SK-N-SH (cell line): ENCODE results near the gene SERF2. TPM values are rescaled to one million over a fixed set of nuclear protein-coding genes. Genes with fewer than 3 reads are reported as not detected.

ENCODE experiments used
- CTCF ChIA-PET: fragments of 300-600, 350-600 bp; formaldehyde crosslinking; extraction: SDS; loops from one replicate; lab custom pipeline; 2021; lab: Yijun Ruan, JAX
- POLR2A ChIA-PET: fragments of 350-600 bp; sonication (Branson Sonifier 250); formaldehyde crosslinking; extraction: SDS; loops from one replicate; lab custom pipeline; 2020; ENCODE audit warnings: antibody characterized with exemption, inconsistent platforms; lab: Yijun Ruan, JAX
- DNase-seq: peaks from one replicate; pipeline ENCODE4 v3.0.0; 2012
- H2AFZ ChIP-seq: fragments of 200-600 bp; sonication (generic); 2 replicates; pipeline ENCODE4 v1.8.1; 2016; ENCODE audit warnings: antibody characterized with exemption, mild to moderate bottlenecking, low read depth
- H3F3A ChIP-seq: fragments of 200-600 bp; sonication (generic); replicated peaks from 2 replicates; pipeline ENCODE3; 2016; ENCODE audit warnings: antibody characterized with exemption, mild to moderate bottlenecking; ENCODE audit not compliant: insufficient read depth
- H3K27ac ChIP-seq, 2 experiments: fragments of 200-500 bp in 1 of 2; fragments of 200-600 bp in 1 of 2; sonication (Bioruptor generic) in 1 of 2; sonication (generic), shearing (Covaris generic) in 1 of 2; 2 replicates each; pipeline versions ENCODE4 v1.5.1 to v1.6.1; 2014 to 2016; ENCODE audit warnings: low read depth in 2 of 2, inconsistent platforms in 1 of 2, low read length in 1 of 2, mild to moderate bottlenecking in 1 of 2, mixed read lengths in 1 of 2
- H3K27me3 ChIP-seq: fragments of 200-600 bp; sonication (generic), shearing (Covaris generic); 2 replicates; pipeline ENCODE4 v1.6.1; 2016; ENCODE audit warnings: mixed run types; ENCODE audit not compliant: insufficient read depth
- H3K36me3 ChIP-seq, 2 experiments: fragments of 200-500 bp in 1 of 2; fragments of 200-600 bp in 1 of 2; sonication (Bioruptor generic) in 1 of 2; sonication (generic) in 1 of 2; replicated peaks in 1 of 2; 2 replicates each; pipeline versions ENCODE3 to v1.5.1; 2014 to 2016; ENCODE audit warnings: low read length in 1 of 2, mild to moderate bottlenecking in 1 of 2; ENCODE audit not compliant: insufficient read depth in 2 of 2, control insufficient read depth in 1 of 2
- H3K4me1 ChIP-seq, 2 experiments: fragments of 200-500 bp in 1 of 2; fragments of 200-600 bp in 1 of 2; sonication (Bioruptor generic) in 1 of 2; sonication (generic), shearing (Covaris generic) in 1 of 2; 2 replicates each; pipeline versions ENCODE4 v1.5.1 to v1.6.1; 2014 to 2016; ENCODE audit warnings: low read depth in 1 of 2, low read length in 1 of 2, mixed run types in 1 of 2; ENCODE audit not compliant: insufficient read depth in 2 of 2, control insufficient read depth in 1 of 2
- H3K4me2 ChIP-seq: fragments of 200-600 bp; sonication (generic), shearing (Covaris generic); 2 replicates; pipeline ENCODE4 v1.6.1; 2017; ENCODE audit warnings: mixed run types
- H3K4me3 ChIP-seq, 2 experiments: fragments of 200-500 bp in 1 of 2; fragments of 200-600 bp in 1 of 2; sonication (Bioruptor generic) in 1 of 2; sonication (generic), shearing (Covaris generic) in 1 of 2; 2 replicates each; pipeline versions ENCODE4 v1.5.1 to v1.8.1; 2014 to 2016; ENCODE audit warnings: low read depth in 2 of 2, inconsistent platforms in 1 of 2, low read length in 1 of 2, mild to moderate bottlenecking in 1 of 2, mixed read lengths in 1 of 2, moderate library complexity in 1 of 2
- H3K79me2 ChIP-seq: fragments of 200-600 bp; sonication (generic); 2 replicates; pipeline ENCODE4 v1.8.1; 2017; ENCODE audit warnings: mild to moderate bottlenecking; ENCODE audit not compliant: insufficient read depth
- H3K9ac ChIP-seq: fragments of 200-600 bp; sonication (generic); 2 replicates; pipeline ENCODE4 v1.6.1; 2017; ENCODE audit warnings: mixed run types
- H3K9me2 ChIP-seq: fragments of 200-600 bp; sonication (generic); 2 replicates; pipeline ENCODE4 v1.6.1; 2017; ENCODE audit warnings: mixed run types
- H3K9me3 ChIP-seq: fragments of 200-600 bp; sonication (generic); 2 replicates; pipeline ENCODE4 v1.6.1; 2017; ENCODE audit warnings: mixed run types, mild to moderate bottlenecking, moderate library complexity
- H4K20me1 ChIP-seq: fragments of 200-600 bp; sonication (generic); 2 replicates; pipeline ENCODE4 v1.6.1; 2017; ENCODE audit warnings: mild to moderate bottlenecking, mixed run types; ENCODE audit not compliant: insufficient read depth
- CTCF ChIP-seq: fragments of 200-600 bp; sonication (generic); IDR thresholded peaks from 2 replicates; pipeline ENCODE4 v1.6.1; 2017; ENCODE audit warnings: antibody characterized with exemption, mild to moderate bottlenecking, moderate library complexity
- EP300 ChIP-seq, 2 experiments: IDR thresholded peaks; 2 replicates each; pipeline versions ENCODE4 v1.4.0 to v1.6.1; 2012; ENCODE audit warnings: borderline replicate concordance in 1 of 2, low read depth in 1 of 2, low read length in 1 of 2
- FOXJ3 ChIP-seq: sonication (generic); formaldehyde crosslinking; IDR thresholded peaks from 2 replicates; pipeline ENCODE4 v1.5.1; 2020; ENCODE audit warnings: mild to moderate bottlenecking, missing genetic modification reagents
- GATA2 ChIP-seq: sonication (generic); formaldehyde crosslinking; IDR thresholded peaks from 2 replicates; pipeline ENCODE4 v1.5.0; 2020; ENCODE audit warnings: mild to moderate bottlenecking, missing genetic modification reagents
- MEF2A ChIP-seq: IDR thresholded peaks from 2 replicates; pipeline ENCODE4 v1.4.0; 2012; ENCODE audit warnings: low read depth, borderline replicate concordance
- MXI1 ChIP-seq: IDR thresholded peaks from 2 replicates; pipeline ENCODE4 v1.6.1; 2012; ENCODE audit warnings: mild to moderate bottlenecking, low read depth, low read length, improper control_type of control experiment
- RAD21 ChIP-seq: IDR thresholded peaks from 2 replicates; pipeline ENCODE4 v1.6.1; 2012; ENCODE audit warnings: mild to moderate bottlenecking, low read length
- RCOR1 ChIP-seq: fragments of 150-350 bp; IDR thresholded peaks from 2 replicates; pipeline ENCODE4 v1.6.1; 2017; ENCODE audit warnings: antibody characterized with exemption, low read length
- RFX5 ChIP-seq: IDR thresholded peaks from 2 replicates; pipeline ENCODE4 v1.6.1; 2012; ENCODE audit warnings: mild to moderate bottlenecking, improper control_type of control experiment, low read length
- SMC3 ChIP-seq: IDR thresholded peaks from 2 replicates; pipeline ENCODE4 v1.6.1; 2012; ENCODE audit warnings: low read depth, low read length, improper control_type of control experiment
- TCF12 ChIP-seq: IDR thresholded peaks from 2 replicates; pipeline ENCODE4 v1.4.0; 2012
- TEAD4 ChIP-seq: IDR thresholded peaks from 2 replicates; pipeline ENCODE4 v1.4.0; 2012; ENCODE audit warnings: mild to moderate bottlenecking, borderline replicate concordance; ENCODE audit not compliant: insufficient read depth
- USF2 ChIP-seq: fragments of 150-350 bp; IDR thresholded peaks from 2 replicates; pipeline ENCODE4 v1.6.1; 2017; ENCODE audit warnings: antibody characterized with exemption, low read length, low read depth, borderline replicate concordance
- ZBTB33 ChIP-seq: IDR thresholded peaks from 2 replicates; pipeline ENCODE4 v1.4.0; 2012; ENCODE audit warnings: low read depth, borderline replicate concordance
- WGBS: methylation state at CpG from one replicate; pipeline ENCODE4 v1.1.6; 2017; ENCODE audit warnings: low lambda C conversion rate; 5-methylcytosine and 5-hydroxymethylcytosine counted together
- polyA plus RNA-seq, 3 experiments: library from polyadenylated mRNA; depleted of rRNA; stranded (reverse); fragments of >200 nt; gene quantifications; 2 replicates each; pipeline ENCODE4 v1.2.3, GENCODE V29; 2012
- TF ChIP-seq, protein P1 (sequence below): IDR thresholded peaks from 2 replicates; pipeline ENCODE4 v1.4.0; 2012; ENCODE audit warnings: low read depth, borderline replicate concordance
- TF ChIP-seq, protein P2 (sequence below): fragments of 150-350 bp; IDR thresholded peaks from 2 replicates; pipeline ENCODE4 v1.6.1; 2016; ENCODE audit warnings: mild to moderate bottlenecking, low read depth, low read length

Gene SERF2
- polyA plus RNA-seq, 1 of the 3 experiments (the other 2 are of a cell fraction) = 1,369 TPM

DNA sequence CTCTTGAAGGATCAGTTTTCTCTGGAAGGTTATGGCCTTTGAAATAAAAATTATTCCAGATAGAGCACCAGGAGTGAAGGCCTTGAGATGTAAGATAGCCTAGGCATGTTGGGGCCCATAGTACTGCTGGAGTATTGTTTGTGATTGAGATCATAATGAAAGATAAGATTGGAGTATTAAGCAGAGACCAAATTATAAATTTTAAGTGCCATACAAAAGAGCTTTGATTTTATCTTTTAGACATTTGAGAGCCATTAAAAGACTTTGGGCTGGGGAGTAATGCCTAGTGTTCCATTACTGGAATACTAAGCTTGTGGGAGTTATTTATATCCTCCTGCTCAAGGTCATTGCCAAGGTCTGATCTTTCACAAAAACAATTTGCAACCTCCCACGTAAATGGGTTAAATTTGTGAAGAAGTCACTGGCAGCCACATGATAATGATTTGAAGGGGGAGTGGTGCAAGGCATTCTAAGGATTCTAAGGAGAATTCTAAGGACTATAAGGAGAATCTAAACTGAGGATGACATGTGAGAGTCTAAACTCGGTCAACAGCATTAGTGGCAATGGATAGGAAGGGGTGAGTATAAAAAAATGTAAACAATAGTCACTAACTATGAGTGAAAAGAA, 28.2 kb upstream of the SERF2 start:
- CTCF ChIA-PET = interaction anchor here (1.0 to 1.6 kb wide), 2 partner anchors 9 to 14 kb away, joined by 3 to 5 read pairs; partner anchors contain the start of gene ELL3
- Histone ChIP-seq H3K4me2 (no peak overlapping the region), H3K9ac (no peak overlapping the region), H3K79me2 (peaks cover 9% of the 10 kb centered on the region), H3K9me2 (no peaks in the 10 kb centered on the region), H3K4me1 (no peaks in the 10 kb centered on the region), H4K20me1 (no peaks in the 10 kb centered on the region; the same call in 1 of the 2 replicates), H3F3A (peaks cover 25% of the 10 kb centered on the region), H3K36me3 (peaks cover 59 to 87% of the 10 kb centered on the region in 2 experiments), H3K9me3 (no peaks in the 10 kb centered on the region), H3K4me3 (no peak overlapping the region), H2AFZ (no peak overlapping the region), H3K27me3 (no peaks in the 10 kb centered on the region), H3K27ac (peak overlapping the region; percentile 54 to 72)
- DNase-seq = peak; percentile 53
- 0 out of 2 replicates have a peak, but pooled peaks have one; percentile 20 for TF ChIP-seq TEAD4
- TF ChIP-seq MXI1 = peak; percentile 28; the same call in 1 of the 2 replicates
- 0 out of 2 replicates have a peak, but pooled peaks have one; percentile 30 for TF ChIP-seq MEF2A
- peak; percentile 41 for TF ChIP-seq GATA2 (CRISPR knock-in tag)
- TF ChIP-seq TCF12 = peak; percentile 39; the same call in 1 of the 2 replicates
- no peak for TF ChIP-seq RCOR1
- TF ChIP-seq SMC3 = no peak
- TF ChIP-seq EP300 (IDR thresholded peaks at IDR 0.05; ENCODE audit: borderline replicate concordance in 1 of 2, low read depth in 1 of 2, low read length in 1 of 2) = peak; percentile 49 to 51; a peak in 3 of 4 replicates
- POLR2A ChIA-PET = interaction anchor here (0.5 kb wide), 1 partner anchor 8 kb away, joined by 4 read pairs; no protein-coding TSS in a partner anchor
- WGBS = 53% methylated on average over 2 of the region's 2 CpGs

- Histone ChIP-seq H3K4me1 (no peaks in the 10 kb centered on the region), H3K9ac (no peak overlapping the region)
- POLR2A ChIA-PET = interaction anchor here (1.0 kb wide), 1 partner anchor 21 kb away, joined by 4 read pairs; no protein-coding TSS in a partner anchor
- no peak for TF ChIP-seq ZBTB33
- TF ChIP-seq, protein P1, sequence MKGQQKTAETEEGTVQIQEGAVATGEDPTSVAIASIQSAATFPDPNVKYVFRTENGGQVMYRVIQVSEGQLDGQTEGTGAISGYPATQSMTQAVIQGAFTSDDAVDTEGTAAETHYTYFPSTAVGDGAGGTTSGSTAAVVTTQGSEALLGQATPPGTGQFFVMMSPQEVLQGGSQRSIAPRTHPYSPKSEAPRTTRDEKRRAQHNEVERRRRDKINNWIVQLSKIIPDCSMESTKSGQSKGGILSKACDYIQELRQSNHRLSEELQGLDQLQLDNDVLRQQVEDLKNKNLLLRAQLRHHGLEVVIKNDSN = no peak
- TF ChIP-seq USF2 = no peak
- TF ChIP-seq FOXJ3 (CRISPR knock-in tag) = no peak
- TF ChIP-seq TCF12 = no peak
- TF ChIP-seq RAD21 = peak; percentile 65
- TF ChIP-seq CTCF = peak; percentile 91
- TF ChIP-seq RFX5 = no peak
- TF ChIP-seq, protein P2, sequence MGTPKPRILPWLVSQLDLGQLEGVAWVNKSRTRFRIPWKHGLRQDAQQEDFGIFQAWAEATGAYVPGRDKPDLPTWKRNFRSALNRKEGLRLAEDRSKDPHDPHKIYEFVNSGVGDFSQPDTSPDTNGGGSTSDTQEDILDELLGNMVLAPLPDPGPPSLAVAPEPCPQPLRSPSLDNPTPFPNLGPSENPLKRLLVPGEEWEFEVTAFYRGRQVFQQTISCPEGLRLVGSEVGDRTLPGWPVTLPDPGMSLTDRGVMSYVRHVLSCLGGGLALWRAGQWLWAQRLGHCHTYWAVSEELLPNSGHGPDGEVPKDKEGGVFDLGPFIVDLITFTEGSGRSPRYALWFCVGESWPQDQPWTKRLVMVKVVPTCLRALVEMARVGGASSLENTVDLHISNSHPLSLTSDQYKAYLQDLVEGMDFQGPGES = no peak
- TF ChIP-seq TEAD4 = no peak
- TF ChIP-seq SMC3 = peak; percentile 40
- TF ChIP-seq, all 33 proteins: peak for 3
- Histone ChIP-seq H3F3A (peaks cover 52% of the 10 kb centered on the region), H3K79me2 (no peaks in the 10 kb centered on the region), H3K9me2 (no peaks in the 10 kb centered on the region), H2AFZ (no peak overlapping the region), H3K9me3 (no peaks in the 10 kb centered on the region), H4K20me1 (peaks cover 3% of the 10 kb centered on the region; the same call in 1 of the 2 replicates), H3K27ac (peak overlapping the region in 1 of 2 experiments; percentile 7; a peak in 1 of 4 replicates), H3K4me2 (no peak overlapping the region), H3K4me3 (no peak overlapping the region), H3K27me3 (no peaks in the 10 kb centered on the region), H3K36me3 (peaks cover 74 to 75% of the 10 kb centered on the region in 2 experiments)
- CTCF ChIA-PET = interaction anchor here (0.7 to 2.9 kb wide), 11 partner anchors 9 to 256 kb away, joined by 3 to 14 read pairs (median 5); partner anchors contain the start of genes HYPK, SERF2 and SERINC4
- DNase-seq = peak; percentile 72
- 60% methylated on average over 5 of the region's 5 CpGs for WGBS
Measured at GRCh38 chr15:43769584-43770228, 22.4 kb upstream of the SERF2 start.
